ENCODE data around the gene CDKN1B.

The CDKN1B gene

DNA sequence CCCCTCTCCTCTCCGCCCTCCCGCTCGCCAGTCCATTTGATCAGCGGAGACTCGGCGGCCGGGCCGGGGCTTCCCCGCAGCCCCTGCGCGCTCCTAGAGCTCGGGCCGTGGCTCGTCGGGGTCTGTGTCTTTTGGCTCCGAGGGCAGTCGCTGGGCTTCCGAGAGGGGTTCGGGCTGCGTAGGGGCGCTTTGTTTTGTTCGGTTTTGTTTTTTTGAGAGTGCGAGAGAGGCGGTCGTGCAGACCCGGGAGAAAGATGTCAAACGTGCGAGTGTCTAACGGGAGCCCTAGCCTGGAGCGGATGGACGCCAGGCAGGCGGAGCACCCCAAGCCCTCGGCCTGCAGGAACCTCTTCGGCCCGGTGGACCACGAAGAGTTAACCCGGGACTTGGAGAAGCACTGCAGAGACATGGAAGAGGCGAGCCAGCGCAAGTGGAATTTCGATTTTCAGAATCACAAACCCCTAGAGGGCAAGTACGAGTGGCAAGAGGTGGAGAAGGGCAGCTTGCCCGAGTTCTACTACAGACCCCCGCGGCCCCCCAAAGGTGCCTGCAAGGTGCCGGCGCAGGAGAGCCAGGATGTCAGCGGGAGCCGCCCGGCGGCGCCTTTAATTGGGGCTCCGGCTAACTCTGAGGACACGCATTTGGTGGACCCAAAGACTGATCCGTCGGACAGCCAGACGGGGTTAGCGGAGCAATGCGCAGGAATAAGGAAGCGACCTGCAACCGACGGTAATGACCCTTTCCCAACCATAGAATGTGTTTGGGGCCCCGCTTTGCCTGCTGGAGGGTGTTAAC lies 615 bp downstream of the CDKN1B start:
- Histone ChIP-seq H3K36me3 (ENCODE audit: control insufficient read depth in 2 of 2, insufficient read depth in 1 of 2, low read length in 2 of 2) (peaks cover 11 to 32% of the 10 kb centered on the region in 2 experiments; a peak in 2 of 3 replicates), H3K4me3 (ENCODE audit: low read depth, low read length) (peak overlapping the region; percentile 98), H3K27ac (ENCODE audit: extremely low read depth, low read depth, low read length) (peak overlapping the region; percentile 99), H3K4me1 (ENCODE audit: control insufficient read depth, insufficient read depth, low read length) (peaks cover 37% of the 10 kb centered on the region), H3K9me3 (ENCODE audit: control insufficient read depth, insufficient read depth, low read depth, low read length) (no peaks in the 10 kb centered on the region)
- ChIA-PET POLR2A (interaction anchor here (1.3 to 4.7 kb wide), 4 partner anchors 8 to 361 kb away, joined by 4 to 55 read pairs (median 5); partner anchors contain the start of gene BORCS5), CTCF (interaction anchor here (0.5 to 7.4 kb wide), 2 partner anchors 19 to 669 kb away, joined by 3 to 51 read pairs; no protein-coding TSS in a partner anchor)
- TF ChIP-seq ZNF350 (tag by site-specific recombination; IDR thresholded peaks at IDR 0.05) (no peak), PRDM1 (tag by site-specific recombination; IDR thresholded peaks at IDR 0.05) (peak; percentile 53), ZNF2 (tag by site-specific recombination; IDR thresholded peaks at IDR 0.05) (0 out of 2 replicates have a peak, but pooled peaks have one; percentile 10), PRDM2 (tag by site-specific recombination; IDR thresholded peaks at IDR 0.05; ENCODE audit: borderline replicate concordance) (0 out of 2 replicates have a peak, but pooled peaks have one; percentile 16), ZNF223 (tag by site-specific recombination; IDR thresholded peaks at IDR 0.05) (no peak), ZNF335 (tag by site-specific recombination; conservative IDR thresholded peaks at IDR 0.05) (peak; percentile 64), ZNF501 (tag by site-specific recombination; IDR thresholded peaks at IDR 0.05) (no peak; the same call in 1 of the 2 replicates), ZIC2 (tag by site-specific recombination; IDR thresholded peaks at IDR 0.05) (0 out of 2 replicates have a peak, but pooled peaks have one; percentile 12), REST (tag by site-specific recombination; IDR thresholded peaks at IDR 0.05) (0 out of 2 replicates have a peak, but pooled peaks have one; percentile 6), ZBTB11 (tag by site-specific recombination; conservative IDR thresholded peaks at IDR 0.05; ENCODE audit: low read depth) (0 out of 2 replicates have a peak, but pooled peaks have one; percentile 8), GLIS2 (tag by site-specific recombination; IDR thresholded peaks at IDR 0.05) (peak; percentile 80), ZBTB10 (tag by site-specific recombination; IDR thresholded peaks at IDR 0.05) (0 out of 2 replicates have a peak, but pooled peaks have one; percentile 15), ZFP37 (tag by site-specific recombination; IDR thresholded peaks at IDR 0.05) (peak; percentile 30; the same call in 1 of the 2 replicates), ZNF146 (tag by site-specific recombination; IDR thresholded peaks at IDR 0.05) (peak; percentile 3; the same call in 1 of the 2 replicates)

All from HEK293 (cell line).